Neural progenitor cell (in vitro differentiated cells): ENCODE data around the gene UGT1A3. TPM values are rescaled to one million over a fixed set of nuclear protein-coding genes. Genes with fewer than 3 reads are reported as not detected.

Experiments
- DNase-seq: peaks from one replicate; pipeline ENCODE4 v3.0.0-alpha.2; 2016; ENCODE audit warnings: low spot score
- H2AFZ ChIP-seq: fragments of 200-600 bp; sonication (generic); replicated peaks from 2 replicates; pipeline ENCODE4 v1.6.1; 2016; ENCODE audit warnings: antibody characterized with exemption
- H3F3A ChIP-seq: fragments of 200-600 bp; sonication (generic); 2 replicates; pipeline ENCODE4 v1.6.1; 2016; ENCODE audit warnings: antibody characterized with exemption, low read depth
- H3K27ac ChIP-seq: fragments of 200-600 bp; sonication (generic); 2 replicates; pipeline ENCODE4 v1.5.1; 2016; ENCODE audit warnings: mild to moderate bottlenecking
- H3K27me3 ChIP-seq: fragments of 200-600 bp; sonication (generic); 2 replicates; pipeline ENCODE4 v1.6.1; 2016; ENCODE audit warnings: mild to moderate bottlenecking, moderate library complexity
- H3K36me3 ChIP-seq: fragments of 200-600 bp; sonication (generic); 2 replicates; pipeline ENCODE4 v1.5.1; 2016
- H3K4me1 ChIP-seq: fragments of 200-600 bp; sonication (generic); 2 replicates; pipeline ENCODE4 v1.6.1; 2016; ENCODE audit warnings: mixed run types
- H3K4me2 ChIP-seq: fragments of 200-600 bp; sonication (generic); 2 replicates; pipeline ENCODE4 v1.6.1; 2016
- H3K4me3 ChIP-seq: fragments of 200-600 bp; sonication (generic); 2 replicates; pipeline ENCODE4 v1.5.1; 2016
- H3K79me2 ChIP-seq: fragments of 200-600 bp; sonication (generic); 2 replicates; pipeline ENCODE4 v1.6.1; 2016; ENCODE audit warnings: low read depth
- H3K9ac ChIP-seq: fragments of 200-600 bp; sonication (generic); 2 replicates; pipeline ENCODE4 v1.6.1; 2016
- H3K9me3 ChIP-seq: fragments of 200-600 bp; sonication (generic); 2 replicates; pipeline ENCODE4 v1.5.1; 2016; ENCODE audit warnings: low read depth
- H4K20me1 ChIP-seq: fragments of 200-600 bp; sonication (generic); 2 replicates; pipeline ENCODE4 v1.6.1; 2016; ENCODE audit warnings: low read depth
- H3K27ac Mint-ChIP-seq: 3 replicates; pipeline ENCODE4 v1.8.0; 2021; ENCODE audit warnings: mixed read lengths
- H3K27me3 Mint-ChIP-seq: 2 replicates; pipeline ENCODE4 v1.8.0; 2022; ENCODE audit warnings: low read depth, mild to moderate bottlenecking, inconsistent platforms, moderate library complexity, mixed read lengths; ENCODE audit not compliant: insufficient read depth
- H3K36me3 Mint-ChIP-seq: 3 replicates; pipeline ENCODE4 v1.8.0; 2021; ENCODE audit warnings: mixed read lengths
- H3K4me1 Mint-ChIP-seq: 3 replicates; pipeline ENCODE4 v1.8.0; 2021; ENCODE audit warnings: mixed read lengths
- H3K4me3 Mint-ChIP-seq: 3 replicates; pipeline ENCODE4 v1.8.0; 2021; ENCODE audit warnings: mild to moderate bottlenecking, moderate library complexity, mixed read lengths
- H3K9me3 Mint-ChIP-seq: 3 replicates; pipeline ENCODE4 v1.8.0; 2020; ENCODE audit warnings: mixed read lengths
- CTCF ChIP-seq: fragments of 200-600 bp; sonication (generic); IDR thresholded peaks from 2 replicates; pipeline ENCODE4 v1.5.1; 2017; ENCODE audit warnings: antibody characterized with exemption, mild to moderate bottlenecking
- EZH2 ChIP-seq: fragments of 200-600 bp; sonication (generic); IDR thresholded peaks from 2 replicates; pipeline ENCODE4 v1.6.1; 2017; ENCODE audit warnings: antibody characterized with exemption, mild to moderate bottlenecking, moderate library complexity
- EZH2phosphoT487 ChIP-seq: fragments of 200-600 bp; sonication (generic); IDR thresholded peaks from 2 replicates; pipeline ENCODE4 v1.6.1; 2017; ENCODE audit warnings: antibody characterized with exemption
- total RNA-seq: library from RNA; depleted of rRNA; stranded (reverse); fragments of >200 nt; gene quantifications from 2 replicates; pipeline ENCODE4 v1.2.3, GENCODE V29; 2015; ENCODE audit warnings: low replicate concordance

The UGT1A3 gene
- total RNA-seq, 1 donor from 2014 or later = not detected

GRCh38 chr2:233758849-233759248 lies 30.0 kb downstream of the UGT1A3 start:
- Histone ChIP-seq H3K27me3 (no peaks in the 10 kb centered on the region), H3K36me3 (no peaks in the 10 kb centered on the region), H3K4me2 (no peak overlapping the region), H4K20me1 (no peaks in the 10 kb centered on the region), H3F3A (no peaks in the 10 kb centered on the region), H3K79me2 (no peaks in the 10 kb centered on the region), H3K4me3 (no peak overlapping the region), H3K4me1 (no peaks in the 10 kb centered on the region), H3K9ac (no peak overlapping the region), H3K27ac (no peak overlapping the region), H3K9me3 (no peaks in the 10 kb centered on the region), H2AFZ (no peak overlapping the region)
- TF ChIP-seq EZH2phosphoT487 = no peak
- TF ChIP-seq CTCF = no peak
- no peak for TF ChIP-seq EZH2
- no peak overlapping the region for H3K27ac Mint-ChIP-seq
- peaks cover 2% of the 10 kb centered on the region for H3K27me3 Mint-ChIP-seq
- no peaks in the 10 kb centered on the region for H3K36me3 Mint-ChIP-seq
- H3K4me1 Mint-ChIP-seq = peaks cover 5% of the 10 kb centered on the region
- no peak for DNase-seq
- H3K9me3 Mint-ChIP-seq = peaks cover 6% of the 10 kb centered on the region
- no peak overlapping the region for H3K4me3 Mint-ChIP-seq

GRCh38 chr2:233760043-233760442 lies 31.2 kb downstream of the UGT1A3 start, which contains the start of gene UGT1A1:
TSS of gene UGT1A1 (plus strand) at chr2:233760270. CDS start at chr2:233760288, 18 bp downstream.
- H3K4me3 ChIP-seq = no peak within 1 kb of the TSS
- H3K9ac ChIP-seq = no peak within 1 kb of the TSS
- no peak within 1 kb of the TSS for H3K4me2 ChIP-seq
- H3K27ac ChIP-seq = no peak within 1 kb of the TSS
- Mint-ChIP-seq H3K27ac (peak within 1 kb of the TSS; percentile 54), H3K9me3 (peaks cover 2% of the 10 kb centered on the region), H3K27me3 (peaks cover 2% of the 10 kb centered on the region), H3K4me1 (peaks cover 5% of the 10 kb centered on the region), H3K36me3 (no peaks in the 10 kb centered on the region), H3K4me3 (no peak within 1 kb of the TSS)
- no peaks in the 10 kb centered on the region for H4K20me1 ChIP-seq
- H3K4me1 ChIP-seq = no peaks in the 10 kb centered on the region
- no peaks in the 10 kb centered on the region for H3K27me3 ChIP-seq
- H3K36me3 ChIP-seq = no peaks in the 10 kb centered on the region
- no peak within 1 kb of the TSS for H2AFZ ChIP-seq
- H3K79me2 ChIP-seq = no peaks in the 10 kb centered on the region
- no peaks in the 10 kb centered on the region for H3F3A ChIP-seq
- DNase-seq = no peak
- TF ChIP-seq CTCF (no peak), EZH2 (no peak), EZH2phosphoT487 (no peak)
- no peaks in the 10 kb centered on the region for H3K9me3 ChIP-seq

- Histone ChIP-seq H3K4me1 (no peaks in the 10 kb centered on the region), H3F3A (no peaks in the 10 kb centered on the region), H3K27me3 (no peaks in the 10 kb centered on the region), H3K4me2 (no peak overlapping the region), H2AFZ (no peak overlapping the region), H3K79me2 (no peaks in the 10 kb centered on the region), H3K4me3 (no peak overlapping the region), H3K27ac (no peak overlapping the region), H3K9ac (no peak overlapping the region), H3K9me3 (no peaks in the 10 kb centered on the region), H3K36me3 (no peaks in the 10 kb centered on the region), H4K20me1 (no peaks in the 10 kb centered on the region)
- TF ChIP-seq EZH2 = no peak
- TF ChIP-seq EZH2phosphoT487 = no peak
- no peak for TF ChIP-seq CTCF
- Mint-ChIP-seq H3K9me3 (peaks cover 5% of the 10 kb centered on the region), H3K36me3 (peaks cover 2% of the 10 kb centered on the region), H3K27ac (no peak overlapping the region), H3K4me1 (peaks cover 5% of the 10 kb centered on the region), H3K4me3 (no peak overlapping the region), H3K27me3 (peaks cover 2% of the 10 kb centered on the region)
- DNase-seq = no peak
Measured at GRCh38 chr2:233761040-233761769, 32.4 kb downstream of the UGT1A3 start.
